Glutamatergic neuron (in vitro differentiated cells): Measurements from ENCODE around the gene DCT. TPM values are rescaled to one million over a fixed set of nuclear protein-coding genes. Genes with fewer than 3 reads are reported as not detected.

Experiments
- DNase-seq: peaks from one replicate; pipeline ENCODE4 v3.0.0; 2022
- H3K27ac Mint-ChIP-seq: one replicate; pipeline ENCODE4 v1.8.0; 2020; ENCODE audit warnings: mild to moderate bottlenecking, mixed read lengths, inconsistent platforms; ENCODE audit not compliant: unreplicated experiment
- H3K27me3 Mint-ChIP-seq: one replicate; pipeline ENCODE4 v1.8.0; 2020; ENCODE audit warnings: mild to moderate bottlenecking, moderate library complexity, mixed read lengths, inconsistent platforms; ENCODE audit not compliant: unreplicated experiment
- H3K36me3 Mint-ChIP-seq: one replicate; pipeline ENCODE4 v1.8.0; 2020; ENCODE audit warnings: mild to moderate bottlenecking, mixed read lengths, inconsistent platforms; ENCODE audit not compliant: unreplicated experiment
- H3K4me1 Mint-ChIP-seq: one replicate; pipeline ENCODE4 v1.8.0; 2020; ENCODE audit warnings: mild to moderate bottlenecking, low read depth, mixed read lengths, inconsistent platforms; ENCODE audit not compliant: unreplicated experiment
- H3K4me3 Mint-ChIP-seq: one replicate; pipeline ENCODE4 v1.8.0; 2020; ENCODE audit warnings: mild to moderate bottlenecking, mixed read lengths, inconsistent platforms; ENCODE audit not compliant: unreplicated experiment
- H3K9me3 Mint-ChIP-seq: one replicate; pipeline ENCODE4 v1.8.0; 2020; ENCODE audit warnings: mild to moderate bottlenecking, moderate library complexity, mixed read lengths, inconsistent platforms; ENCODE audit not compliant: unreplicated experiment
- CTCF ChIP-seq: fragments of 200-600 bp; sonication (generic); IDR thresholded peaks from one replicate; pipeline ENCODE4 v1.5.0; 2021; ENCODE audit not compliant: partially characterized antibody, unreplicated experiment
- total RNA-seq: library from RNA; stranded (reverse); fragmentation: NEBNext Ultra II Directional; extraction: Animal tissue kit (Norgen Biotek cat#: 25700); gene quantifications from one replicate; pipeline ENCODE4 v1.2.1, GENCODE V29; 2021; ENCODE audit not compliant: unreplicated experiment

Gene DCT
- total RNA-seq, 1 donor from 2014 or later = 0.07 TPM

GRCh38 chr13:94411747-94412146, 67.7 kb downstream of the DCT start:
- Mint-ChIP-seq H3K4me1 (peaks cover 14% of the 10 kb centered on the region), H3K27me3 (peaks cover 4% of the 10 kb centered on the region), H3K27ac (no peak overlapping the region), H3K9me3 (no peaks in the 10 kb centered on the region), H3K36me3 (no peaks in the 10 kb centered on the region), H3K4me3 (no peak overlapping the region)
- no peak for DNase-seq
- TF ChIP-seq CTCF = no peak

DNA sequence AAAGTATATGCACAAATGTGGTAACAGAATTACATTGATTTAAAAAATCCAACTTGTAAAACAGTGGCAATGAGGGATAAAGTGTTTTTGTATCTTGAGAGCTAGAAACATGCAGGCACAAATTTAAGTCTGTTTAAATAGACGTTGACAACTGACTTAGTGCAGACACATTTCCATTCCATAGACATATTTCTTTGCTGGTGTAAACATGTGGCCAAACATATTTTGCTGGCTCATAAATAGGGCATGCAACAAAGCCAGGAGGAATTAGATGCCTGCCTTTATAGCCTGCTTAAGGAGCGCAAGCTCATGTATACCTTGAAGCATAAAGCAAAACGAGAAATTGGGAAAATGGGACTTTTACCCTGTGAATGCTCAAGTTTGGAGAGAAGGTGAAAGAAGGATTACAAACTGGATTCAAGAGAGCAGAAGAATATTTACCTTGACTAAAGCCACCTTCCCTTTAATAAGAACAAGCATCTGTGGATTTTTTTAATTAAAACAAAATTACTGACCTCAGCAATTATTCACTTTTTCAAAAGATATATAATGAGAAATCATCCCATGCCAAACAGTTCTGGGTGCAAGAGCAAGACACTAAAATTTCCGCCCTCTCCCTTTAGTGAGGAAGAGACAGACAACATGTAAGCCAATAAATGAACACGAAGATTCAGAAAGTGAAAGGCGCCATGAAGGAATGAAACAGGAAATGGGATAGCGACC, 71.0 kb downstream of the DCT start:
- Mint-ChIP-seq H3K27me3 (peaks cover 4% of the 10 kb centered on the region), H3K27ac (no peak overlapping the region), H3K4me1 (peaks cover 4% of the 10 kb centered on the region), H3K36me3 (no peaks in the 10 kb centered on the region), H3K4me3 (no peak overlapping the region), H3K9me3 (no peaks in the 10 kb centered on the region)
- DNase-seq = no peak
- no peak for TF ChIP-seq CTCF

DNA sequence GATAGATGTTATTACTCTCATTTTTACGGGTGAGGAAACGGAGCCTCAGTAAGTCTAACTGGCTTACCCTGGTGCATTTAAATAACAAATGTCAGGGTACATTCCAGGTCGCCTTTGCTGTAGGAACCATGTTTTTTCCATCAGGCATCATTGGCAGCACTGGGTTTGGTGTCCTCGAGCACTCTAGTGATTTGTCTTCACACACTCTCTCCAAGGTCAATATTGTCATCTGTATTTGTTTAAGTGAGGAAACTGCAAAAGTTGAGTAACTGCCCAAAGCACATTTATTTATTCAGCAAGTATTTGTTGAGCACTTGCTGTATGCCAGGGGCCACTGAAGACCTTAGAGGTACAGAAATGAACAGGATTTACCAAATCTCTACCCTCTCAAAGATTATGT, 78.6 kb downstream of the DCT start:
- Mint-ChIP-seq H3K9me3 (peaks cover 2% of the 10 kb centered on the region), H3K4me1 (no peaks in the 10 kb centered on the region), H3K4me3 (no peak overlapping the region), H3K36me3 (no peaks in the 10 kb centered on the region), H3K27ac (no peak overlapping the region), H3K27me3 (no peaks in the 10 kb centered on the region)
- no peak for DNase-seq
- no peak for TF ChIP-seq CTCF

- no peak overlapping the region for H3K27ac Mint-ChIP-seq
- no peaks in the 10 kb centered on the region for H3K27me3 Mint-ChIP-seq
- H3K4me3 Mint-ChIP-seq = no peak overlapping the region
- no peaks in the 10 kb centered on the region for H3K36me3 Mint-ChIP-seq
- H3K9me3 Mint-ChIP-seq = peaks cover 2% of the 10 kb centered on the region
- TF ChIP-seq CTCF = no peak
- no peaks in the 10 kb centered on the region for H3K4me1 Mint-ChIP-seq
- DNase-seq = no peak
Observed at GRCh38 chr13:94399812-94400211, 79.7 kb downstream of the DCT start.

DNA sequence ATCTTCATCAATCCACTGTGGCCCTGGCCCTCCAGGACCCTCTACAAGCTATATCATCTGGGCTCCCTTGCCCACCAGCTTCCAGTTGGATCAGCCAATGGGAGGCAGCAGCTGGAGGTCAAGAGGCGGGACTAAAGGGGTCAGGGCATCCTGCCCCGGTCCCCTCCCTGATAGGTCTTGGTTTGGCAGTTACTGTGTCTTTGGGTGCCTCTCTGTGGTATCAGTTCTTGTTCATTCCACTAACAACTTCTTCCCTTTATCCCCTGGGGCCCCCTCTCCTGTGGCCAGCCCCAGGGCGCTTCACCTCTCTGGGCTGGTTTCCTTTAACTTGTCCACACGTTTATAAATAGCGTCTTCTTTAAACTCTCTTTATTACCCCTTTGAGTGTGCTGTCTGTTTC, 83.6 kb downstream of the DCT start:
- no peak overlapping the region for H3K4me3 Mint-ChIP-seq
- no peaks in the 10 kb centered on the region for H3K4me1 Mint-ChIP-seq
- H3K27me3 Mint-ChIP-seq = no peaks in the 10 kb centered on the region
- H3K27ac Mint-ChIP-seq = no peak overlapping the region
- no peaks in the 10 kb centered on the region for H3K36me3 Mint-ChIP-seq
- no peak for DNase-seq
- H3K9me3 Mint-ChIP-seq = peaks cover 2% of the 10 kb centered on the region
- no peak for TF ChIP-seq CTCF
